Keratinocyte (primary cell): ENCODE results near the gene TMBIM1. TPM values are rescaled to one million over a fixed set of nuclear protein-coding genes. Genes with fewer than 3 reads are reported as not detected.

Experiments
- DNase-seq: peaks from one replicate; pipeline ENCODE4 v3.0.0-alpha.2; 2011; ENCODE audit warnings: low read depth, missing footprints, low spot score
- FAIRE-seq: peaks from 2 replicates; lab custom pipeline; 2011; peaks lifted over from hg19 to GRCh38; lab: Jason Lieb, UNC
- H2AFZ ChIP-seq: 2 replicates; pipeline ENCODE4 v1.6.0; 2012; ENCODE audit warnings: low read length, control low read depth, inconsistent platforms; ENCODE audit not compliant: control insufficient read depth
- H3K27ac ChIP-seq: 2 replicates; pipeline ENCODE4 v1.5.1; 2011; ENCODE audit warnings: low read length; ENCODE audit not compliant: control insufficient read depth, insufficient read depth
- H3K27me3 ChIP-seq: 3 replicates; pipeline ENCODE4 v1.6.0; 2011; ENCODE audit warnings: low read length; ENCODE audit not compliant: control insufficient read depth, insufficient read depth; ENCODE audit errors: extremely low read depth
- H3K36me3 ChIP-seq, 2 experiments: 2 replicates in 1 of 2; 3 replicates in 1 of 2; pipeline ENCODE4 v1.5.1; 2011; ENCODE audit warnings: low read length in 2 of 2, mild to moderate bottlenecking in 1 of 2; ENCODE audit not compliant: control insufficient read depth in 2 of 2, insufficient read depth in 2 of 2; ENCODE audit errors: extremely low read depth in 1 of 2
- H3K4me1 ChIP-seq: 3 replicates; pipeline ENCODE4 v1.5.1; 2011; ENCODE audit warnings: low read length; ENCODE audit not compliant: control insufficient read depth, insufficient read depth; ENCODE audit errors: extremely low read depth
- H3K4me2 ChIP-seq: 3 replicates; pipeline ENCODE4 v1.6.0; 2011; ENCODE audit warnings: low read depth, low read length; ENCODE audit not compliant: control insufficient read depth, insufficient read depth; ENCODE audit errors: extremely low read depth
- H3K4me3 ChIP-seq, 3 experiments: fragments of 200-600 bp in 1 of 3; sonication (generic) in 1 of 3; 2 replicates in 2 of 3; 3 replicates in 1 of 3; pipeline ENCODE4 v1.5.1; 2011 to 2016; ENCODE audit warnings: low read length in 3 of 3, mild to moderate bottlenecking in 3 of 3, control low read depth in 2 of 3, inconsistent platforms in 1 of 3, low read depth in 1 of 3, mixed read lengths in 1 of 3, mixed run types in 1 of 3, moderate library complexity in 1 of 3; ENCODE audit not compliant: control insufficient read depth in 2 of 3, insufficient read depth in 2 of 3; ENCODE audit errors: extremely low read depth in 1 of 3
- H3K79me2 ChIP-seq: 2 replicates; pipeline ENCODE4 v1.6.0; 2012; ENCODE audit warnings: low read length; ENCODE audit not compliant: control insufficient read depth, insufficient read depth
- H3K9ac ChIP-seq: 3 replicates; pipeline ENCODE4 v1.6.0; 2011; ENCODE audit warnings: low read length; ENCODE audit not compliant: control insufficient read depth, insufficient read depth; ENCODE audit errors: extremely low read depth
- H3K9me1 ChIP-seq: 3 replicates; pipeline ENCODE4 v1.6.0; 2011; ENCODE audit warnings: low read length; ENCODE audit not compliant: control insufficient read depth, insufficient read depth; ENCODE audit errors: extremely low read depth
- H3K9me3 ChIP-seq: 2 replicates; pipeline ENCODE4 v1.5.1; 2012; ENCODE audit warnings: low read depth, low read length; ENCODE audit not compliant: control insufficient read depth
- H4K20me1 ChIP-seq: 3 replicates; pipeline ENCODE4 v1.6.0; 2011; ENCODE audit warnings: low read length; ENCODE audit not compliant: control insufficient read depth, insufficient read depth; ENCODE audit errors: extremely low read depth
- CTCF ChIP-seq, 3 experiments: IDR thresholded peaks in 1 of 3; conservative IDR thresholded peaks in 1 of 3; optimal IDR thresholded peaks in 1 of 3; 2 replicates in 2 of 3; 3 replicates in 1 of 3; pipeline versions ENCODE3 to v1.5.1; 2011; ENCODE audit warnings: low read length in 3 of 3, mild to moderate bottlenecking in 3 of 3, moderate library complexity in 2 of 3, control low read depth in 1 of 3, inconsistent platforms in 1 of 3; ENCODE audit not compliant: insufficient read depth in 2 of 3; ENCODE audit errors: extremely low read depth in 1 of 3
- EZH2 ChIP-seq: IDR thresholded peaks from one replicate; pipeline ENCODE4 v1.6.1; 2012; ENCODE audit warnings: inconsistent platforms, mild to moderate bottlenecking, low read length, moderate library complexity
- dilution Hi-C: fragments of 300-500 bp; cut with MboI; formaldehyde crosslinking; loops from one replicate; pipeline ENCODE4 v1.7.0; 2020; ENCODE audit warnings: low sequenced_read_pairs; ENCODE audit not compliant: extremely low pct_ligation_motif_present
- polyA plus RNA-seq, 5 experiments: library from polyadenylated mRNA; depleted of rRNA in 3 of 5; stranded (reverse) in 3 of 5; stranded (forward) in 1 of 5; unstranded in 1 of 5; fragments of >200 nt; gene quantifications; 1 replicate in 1 of 5; 2 replicates in 3 of 5; 3 replicates in 1 of 5; pipeline versions ENCODE4 v1.2.1 to v1.2.3, GENCODE V29; 2011 to 2012; ENCODE audit warnings: missing spikeins in 2 of 5, low read depth in 1 of 5, low replicate concordance in 1 of 5

The TMBIM1 gene
- polyA plus RNA-seq, 1 donor (not counting 4 experiments of a cell fraction or from before 2014, with no cell fraction given), result 609 TPM

DNA sequence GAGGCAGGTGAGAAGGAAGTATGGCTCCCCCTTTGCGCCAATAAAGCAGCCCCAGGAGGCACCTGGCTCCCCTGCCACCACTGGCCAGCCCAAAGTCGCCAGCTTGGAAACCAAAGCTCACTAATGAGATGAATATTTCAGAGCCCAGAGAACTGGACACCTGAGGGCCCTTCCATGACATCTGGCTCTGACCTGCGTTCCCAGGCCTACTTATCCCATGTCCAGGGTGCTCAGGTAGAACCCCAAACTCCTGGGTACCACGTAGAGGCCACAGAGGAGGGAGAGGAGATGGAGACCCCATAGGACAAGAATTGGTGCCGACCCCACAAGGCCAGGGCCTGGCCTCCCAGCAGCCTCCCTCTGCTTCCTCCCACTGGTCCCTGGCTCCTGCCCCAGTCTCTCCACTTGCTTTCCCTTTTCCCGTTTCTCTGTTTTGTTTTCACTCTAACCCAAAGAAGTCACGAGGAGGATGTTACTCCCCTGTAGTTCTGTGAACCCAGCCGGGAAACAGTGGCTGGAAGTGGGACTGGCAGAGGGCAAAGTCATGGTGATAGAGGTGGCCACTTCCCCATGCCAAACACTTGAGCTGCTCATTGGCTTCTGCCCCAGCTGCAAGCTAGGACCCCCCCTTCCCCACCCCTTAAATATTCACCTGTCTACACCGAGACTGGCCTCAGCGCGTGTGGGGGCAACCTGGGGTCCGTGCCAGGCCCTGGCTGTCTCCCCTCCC is 820 bp downstream of the TMBIM1 start:
- Histone ChIP-seq H3K36me3 (peaks cover 4 to 5% of the 10 kb centered on the region in 2 experiments), H3K4me3 (peak overlapping the region; percentile 74 to 96 (median 96)), H3K4me2 (peak overlapping the region; percentile 100), H3K9ac (peak overlapping the region; percentile 98), H4K20me1 (peaks cover 3% of the 10 kb centered on the region), H3K4me1 (peaks cover 74% of the 10 kb centered on the region), H3K9me3 (no peaks in the 10 kb centered on the region), H3K27me3 (no peaks in the 10 kb centered on the region), H3K27ac (peak overlapping the region; percentile 85), H3K79me2 (peaks cover 46% of the 10 kb centered on the region), H3K9me1 (no peaks in the 10 kb centered on the region), H2AFZ (no peak overlapping the region)
- TF ChIP-seq CTCF (optimal IDR thresholded peaks at IDR 0.05 in 1 of 3, IDR thresholded peaks at IDR 0.05 in 1 of 3, conservative IDR thresholded peaks at IDR 0.05 in 1 of 3; ENCODE audit: extremely low read depth in 1 of 3, insufficient read depth in 2 of 3, low read length in 3 of 3), result no peak
- DNase-seq (no peak), FAIRE-seq (no peak)
- dilution Hi-C loops, result no loop called here

- dilution Hi-C loops, result no loop called here
- no peak for DNase-seq
- Histone ChIP-seq H3K4me1 (peaks cover 74% of the 10 kb centered on the region), H2AFZ (no peak overlapping the region), H3K9ac (peak overlapping the region; percentile 98), H3K36me3 (peaks cover 6 to 12% of the 10 kb centered on the region in 2 experiments), H3K27ac (peak overlapping the region; percentile 85), H3K9me3 (no peaks in the 10 kb centered on the region), H3K9me1 (no peaks in the 10 kb centered on the region), H3K27me3 (no peaks in the 10 kb centered on the region), H3K79me2 (peaks cover 55% of the 10 kb centered on the region), H3K4me2 (peak overlapping the region; percentile 100), H4K20me1 (peaks cover 9% of the 10 kb centered on the region), H3K4me3 (peak overlapping the region; percentile 74 to 96 (median 96))
- FAIRE-seq, result no peak
- TF ChIP-seq EZH2 (no peak), CTCF (optimal IDR thresholded peaks at IDR 0.05 in 1 of 3, IDR thresholded peaks at IDR 0.05 in 1 of 3, conservative IDR thresholded peaks at IDR 0.05 in 1 of 3; ENCODE audit: extremely low read depth in 1 of 3, insufficient read depth in 2 of 3, low read length in 3 of 3) (no peak)
Observed at GRCh38 chr2:218290316-218291261, 1.7 kb downstream of the TMBIM1 start.
